Measurements from ENCODE around the gene ROBO2. TPM values are rescaled to one million over a fixed set of nuclear protein-coding genes. Genes with fewer than 3 reads are reported as not detected.

Gene ROBO2
- total RNA-seq, 1 donor from 2014 or later, result 0.11 TPM

- ATAC-seq (ENCODE audit: poor library complexity) (no peak), DNase-seq (no peak)
- intact Hi-C loops (cut with DNase I), result no loop called here
Measured at GRCh38 chr3:77489216-77489615, 449.3 kb downstream of the ROBO2 start.

- intact Hi-C loops (cut with DNase I), result no loop called here
- DNase-seq (no peak), ATAC-seq (ENCODE audit: poor library complexity) (no peak)
Measured at GRCh38 chr3:77491961-77492360, 452.1 kb downstream of the ROBO2 start.

- intact Hi-C loops (cut with DNase I), result no loop called here
- DNase-seq, result no peak
- ATAC-seq (ENCODE audit: poor library complexity), result no peak
Measured at GRCh38 chr3:77500721-77501120, 460.8 kb downstream of the ROBO2 start.

- intact Hi-C loops (cut with DNase I), result no loop called here
- no peak for ATAC-seq (ENCODE audit: poor library complexity)
Measured at GRCh38 chr3:77506384-77506783, 466.5 kb downstream of the ROBO2 start.

GRCh38 chr3:77513542-77513941, 473.6 kb downstream of the ROBO2 start:
- ATAC-seq (ENCODE audit: poor library complexity) (no peak), DNase-seq (no peak)
- intact Hi-C loops (cut with DNase I), result no loop called here

More at GRCh38 chr3:77506384-77506783, 466.5 kb downstream of the ROBO2 start:
- DNase-seq, result no peak

- intact Hi-C loops (cut with DNase I), result no loop called here
- no peak for DNase-seq
- no peak for ATAC-seq (ENCODE audit: poor library complexity)
Measured at GRCh38 chr3:77514766-77515165, 474.9 kb downstream of the ROBO2 start.

GRCh38 chr3:77524463-77524862, 484.6 kb downstream of the ROBO2 start:
- intact Hi-C loops (cut with DNase I), result no loop called here
- DNase-seq (no peak), ATAC-seq (ENCODE audit: poor library complexity) (no peak)

- intact Hi-C loops (cut with DNase I), result no loop called here
- ATAC-seq (ENCODE audit: poor library complexity) (no peak), DNase-seq (no peak)
Measured at GRCh38 chr3:77524946-77525682, 485.2 kb downstream of the ROBO2 start.

GRCh38 chr3:77526573-77527113, 486.7 kb downstream of the ROBO2 start:
- intact Hi-C loops (cut with DNase I), result no loop called here
- ATAC-seq (ENCODE audit: poor library complexity) (no peak), DNase-seq (no peak)

GRCh38 chr3:77529522-77529921, 489.6 kb downstream of the ROBO2 start:
- intact Hi-C loops (cut with DNase I), result no loop called here
- DNase-seq (no peak), ATAC-seq (ENCODE audit: poor library complexity) (no peak)

- DNase-seq (no peak), ATAC-seq (ENCODE audit: poor library complexity) (no peak)
- intact Hi-C loops (cut with DNase I), result no loop called here
Measured at GRCh38 chr3:77530870-77531269, 491.0 kb downstream of the ROBO2 start.

- intact Hi-C loops (cut with DNase I), result no loop called here
- DNase-seq (no peak), ATAC-seq (ENCODE audit: poor library complexity) (no peak)
Measured at GRCh38 chr3:77535116-77535515, 495.2 kb downstream of the ROBO2 start.

- intact Hi-C loops (cut with DNase I), result no loop called here
- ATAC-seq (ENCODE audit: poor library complexity) (no peak), DNase-seq (no peak)
Measured at GRCh38 chr3:77536038-77536775, 496.3 kb downstream of the ROBO2 start.

GRCh38 chr3:77539014-77539413, 499.1 kb downstream of the ROBO2 start:
- DNase-seq, result peak; percentile 30
- ATAC-seq (ENCODE audit: poor library complexity), result no peak
- intact Hi-C loops (cut with DNase I), result no loop called here

GRCh38 chr3:77539677-77540076, 499.8 kb downstream of the ROBO2 start:
- ATAC-seq (ENCODE audit: poor library complexity) (no peak), DNase-seq (no peak)
- intact Hi-C loops (cut with DNase I), result no loop called here

- no peak for ATAC-seq (ENCODE audit: poor library complexity)
- intact Hi-C loops (cut with DNase I), result no loop called here
- no peak for DNase-seq
Measured at GRCh38 chr3:77541203-77541922, 501.5 kb downstream of the ROBO2 start.

- intact Hi-C loops (cut with DNase I), result no loop called here
- ATAC-seq (ENCODE audit: poor library complexity), result no peak
- DNase-seq, result no peak
Measured at GRCh38 chr3:77546246-77546645, 506.3 kb downstream of the ROBO2 start.

- ATAC-seq (ENCODE audit: poor library complexity) (no peak), DNase-seq (no peak)
Measured at GRCh38 chr3:77549034-77549433, 509.1 kb downstream of the ROBO2 start.

GRCh38 chr3:77553240-77553639, 513.3 kb downstream of the ROBO2 start:
- intact Hi-C loops (cut with DNase I), result no loop called here
- ATAC-seq (ENCODE audit: poor library complexity) (no peak), DNase-seq (no peak)

More at GRCh38 chr3:77549034-77549433, 509.1 kb downstream of the ROBO2 start:
- intact Hi-C loops (cut with DNase I), result no loop called here
